Naive thymus-derived CD8-positive, alpha-beta T cell (primary cell): ENCODE data around the gene STKLD1. TPM values are rescaled to one million over a fixed set of nuclear protein-coding genes. Genes with fewer than 3 reads are reported as not detected.
"Not testable (repeated sequence)": the region's sequence is repeated elsewhere in the genome, so short reads cannot be mapped to it uniquely, and the experiment has no call there.

Experiments
- ATAC-seq, 2 donors: fragments of 150-1000 bp; cut with Tn5 transposase in 1 of 2; sonication (Bioruptor Pico), chemical (Tn5 transposase) in 1 of 2; 1 replicate in 1 of 2; 2 replicates in 1 of 2; pipeline ENCODE4 v1.10.0; 2021; ENCODE audit warnings: mild to moderate bottlenecking in 2 of 2, moderate library complexity in 2 of 2
- POLR2A ChIA-PET: fragments of 350-600 bp; sonication (Branson Sonifier 250); formaldehyde crosslinking; loops from one replicate; lab custom pipeline; 2021; ENCODE audit warnings: antibody characterized with exemption; lab: Charles Lee
- DNase-seq, 10 donors: peaks; one replicate each; pipeline versions ENCODE4 v3.0.0 to v3.0.0-alpha.2; 2020 to 2022
- H3K27ac Mint-ChIP-seq, 10 donors: one replicate each; pipeline ENCODE4 v1.8.0; 2020 to 2022; ENCODE audit warnings: mild to moderate bottlenecking in 10 of 10, mixed read lengths in 10 of 10, moderate library complexity in 4 of 10, inconsistent platforms in 1 of 10
- H3K27me3 Mint-ChIP-seq, 5 donors: one replicate each; pipeline ENCODE4 v1.8.0; 2021 to 2022; ENCODE audit warnings: mixed read lengths in 5 of 5
- H3K36me3 Mint-ChIP-seq, 3 donors: one replicate each; pipeline ENCODE4 v1.8.0; 2020 to 2022; ENCODE audit warnings: mixed read lengths in 3 of 3, mild to moderate bottlenecking in 2 of 3, inconsistent platforms in 1 of 3
- H3K4me1 Mint-ChIP-seq, 4 donors: one replicate each; pipeline ENCODE4 v1.8.0; 2021 to 2022; ENCODE audit warnings: mixed read lengths in 4 of 4
- H3K4me3 Mint-ChIP-seq, 10 donors: one replicate each; pipeline ENCODE4 v1.8.0; 2020 to 2022; ENCODE audit warnings: mild to moderate bottlenecking in 10 of 10, mixed read lengths in 10 of 10, moderate library complexity in 6 of 10, inconsistent platforms in 1 of 10
- H3K9me3 Mint-ChIP-seq, 9 donors: one replicate each; pipeline ENCODE4 v1.8.0; 2020 to 2022; ENCODE audit warnings: mixed read lengths in 9 of 9, mild to moderate bottlenecking in 3 of 9, inconsistent platforms in 1 of 9, moderate library complexity in 1 of 9
- polyA plus RNA-seq, 3 donors: library from polyadenylated mRNA; unstranded; fragments of 300-500 nt; fragmentation: Illumina TruSeq; gene quantifications; one replicate each; pipeline ENCODE4 v1.2.3, GENCODE V29; 2021
- total RNA-seq, 8 experiments: library from RNA in 2 of 8; stranded (reverse) in 2 of 8; gene quantifications; one replicate each; pipeline ENCODE4 v1.2.3 and lab custom pipeline; 2021 to 2026

The STKLD1 gene
- total and polyA plus RNA-seq, 5 experiments from 2014 or later, result 0.35 to 2.3 (median 1.3) TPM; not detected in 1

DNA sequence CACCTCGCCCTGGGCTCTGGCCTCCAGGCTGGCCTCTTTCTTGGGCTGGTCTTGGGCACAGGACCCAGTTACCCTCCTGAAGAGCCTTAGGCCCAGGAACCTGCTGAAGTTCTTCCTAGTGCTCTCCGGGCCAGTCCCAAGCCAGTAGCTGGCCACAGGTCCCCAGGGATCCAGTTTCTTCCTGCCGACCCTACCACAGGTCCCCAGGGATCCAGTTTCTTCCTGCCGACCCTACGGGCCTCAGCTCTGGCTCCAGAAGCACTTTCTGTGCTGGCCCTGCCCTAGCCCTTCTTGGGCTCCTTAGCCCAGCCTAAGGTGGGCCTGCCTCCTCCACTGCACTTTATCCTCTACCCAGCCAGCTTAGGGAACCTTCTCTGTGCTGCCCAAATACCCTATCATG lies 65.4 kb downstream of the STKLD1 start:
- no peaks in the 10 kb centered on the region for H3K9me3 Mint-ChIP-seq
- H3K4me3 Mint-ChIP-seq, result no peak overlapping the region
- H3K27me3 Mint-ChIP-seq, result no peaks in the 10 kb centered on the region
- DNase-seq (no peak), ATAC-seq (no peak)
- peak overlapping the region in 4 of 10 donors; percentile 18 to 49 (median 36) for H3K27ac Mint-ChIP-seq
- H3K36me3 Mint-ChIP-seq, result no peaks in the 10 kb centered on the region
- H3K4me1 Mint-ChIP-seq, result peaks cover 0 to 8% (median 1%) of the 10 kb centered on the region in 4 donors
- POLR2A ChIA-PET, result no interaction called here

DNA sequence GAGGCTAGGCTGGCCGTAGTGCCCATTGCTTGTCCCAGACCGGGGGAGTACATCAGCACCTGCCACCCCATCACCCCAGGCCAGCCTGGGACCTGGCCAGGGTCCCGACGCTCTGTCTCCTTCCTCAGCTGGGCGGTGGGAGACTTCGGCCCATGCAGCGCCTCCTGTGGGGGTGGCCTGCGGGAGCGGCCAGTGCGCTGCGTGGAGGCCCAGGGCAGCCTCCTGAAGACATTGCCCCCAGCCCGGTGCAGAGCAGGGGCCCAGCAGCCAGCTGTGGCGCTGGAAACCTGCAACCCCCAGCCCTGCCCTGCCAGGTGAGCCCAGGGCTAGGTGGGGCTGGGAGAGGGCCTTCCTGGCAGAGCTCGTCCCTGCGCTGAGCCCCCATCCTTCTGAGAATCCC lies 67.1 kb downstream of the STKLD1 start:
- H3K36me3 Mint-ChIP-seq, result no peaks in the 10 kb centered on the region
- no peak overlapping the region for H3K4me3 Mint-ChIP-seq
- no peaks in the 10 kb centered on the region for H3K9me3 Mint-ChIP-seq
- POLR2A ChIA-PET, result no interaction called here
- no peaks in the 10 kb centered on the region for H3K27me3 Mint-ChIP-seq
- H3K4me1 Mint-ChIP-seq, result peaks cover 0 to 8% (median 1%) of the 10 kb centered on the region in 4 donors
- no peak for ATAC-seq
- no peak overlapping the region for H3K27ac Mint-ChIP-seq
- no peak for DNase-seq

DNA sequence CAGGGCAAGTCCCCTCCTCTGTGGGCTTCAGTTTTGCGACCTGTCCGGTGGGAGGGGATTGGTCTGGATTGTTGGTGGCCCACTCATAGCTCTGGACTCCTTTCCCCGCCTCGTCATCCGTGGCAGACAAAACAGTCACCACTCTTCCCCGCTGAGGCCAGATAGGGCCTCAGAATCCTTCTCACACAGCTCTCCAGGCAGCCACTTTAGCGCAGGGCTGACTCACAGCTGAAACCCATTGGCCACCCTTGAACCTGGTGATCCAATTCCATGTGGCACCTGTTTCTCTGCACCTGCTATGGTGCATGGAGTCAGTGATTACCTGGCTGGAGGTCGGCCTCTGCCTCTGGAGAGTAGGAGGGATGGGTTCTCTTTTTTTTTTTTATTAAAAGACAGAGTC lies 67.8 kb downstream of the STKLD1 start:
- no peak for ATAC-seq
- Mint-ChIP-seq H3K27ac (no peak overlapping the region), H3K9me3 (no peaks in the 10 kb centered on the region), H3K36me3 (no peaks in the 10 kb centered on the region), H3K4me3 (no peak overlapping the region), H3K27me3 (no peaks in the 10 kb centered on the region), H3K4me1 (peaks cover 0 to 8% (median 1%) of the 10 kb centered on the region in 4 donors)
- POLR2A ChIA-PET, result no interaction called here
- DNase-seq, result no peak

DNA sequence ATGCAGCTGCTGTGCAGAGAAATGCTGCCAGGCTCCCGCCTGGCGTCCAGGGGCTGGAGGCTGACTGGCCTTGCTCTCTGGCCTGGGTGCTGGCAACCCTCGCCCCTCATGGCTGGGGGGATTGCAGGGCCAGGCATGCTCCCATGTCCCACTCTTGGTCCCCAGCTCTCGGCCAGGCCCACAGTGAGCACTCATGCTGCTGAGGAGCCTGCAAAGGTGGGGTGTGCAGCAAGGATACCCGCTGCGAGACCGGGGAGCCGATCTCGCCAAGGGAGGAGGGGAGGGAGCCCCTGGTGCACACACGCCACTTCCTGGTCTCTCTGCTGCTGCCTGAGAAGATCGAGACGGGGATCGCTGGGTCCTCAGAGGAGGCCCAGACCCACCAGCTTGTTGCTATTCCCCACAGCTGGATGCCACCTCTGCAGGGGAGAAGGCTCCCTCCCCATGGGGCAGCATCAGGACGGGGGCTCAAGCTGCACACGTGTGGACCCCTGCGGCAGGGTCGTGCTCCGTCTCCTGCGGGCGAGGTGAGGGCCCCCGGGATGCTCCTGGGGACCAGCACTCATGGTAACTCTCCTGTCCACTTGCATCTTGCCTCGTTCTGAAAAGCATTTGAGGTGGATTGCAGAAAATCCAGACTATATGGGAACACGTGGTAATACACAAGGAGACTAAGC lies 69.3 kb downstream of the STKLD1 start:
- Mint-ChIP-seq H3K4me1 (peaks cover 0 to 7% (median 1%) of the 10 kb centered on the region in 4 donors), H3K4me3 (no peak overlapping the region), H3K27me3 (peaks cover 0 to 2% (median 0%) of the 10 kb centered on the region in 5 donors), H3K9me3 (no peaks in the 10 kb centered on the region), H3K36me3 (no peaks in the 10 kb centered on the region), H3K27ac (no peak overlapping the region)
- ATAC-seq, result no peak
- DNase-seq, result no peak
- POLR2A ChIA-PET, result no interaction called here

DNA sequence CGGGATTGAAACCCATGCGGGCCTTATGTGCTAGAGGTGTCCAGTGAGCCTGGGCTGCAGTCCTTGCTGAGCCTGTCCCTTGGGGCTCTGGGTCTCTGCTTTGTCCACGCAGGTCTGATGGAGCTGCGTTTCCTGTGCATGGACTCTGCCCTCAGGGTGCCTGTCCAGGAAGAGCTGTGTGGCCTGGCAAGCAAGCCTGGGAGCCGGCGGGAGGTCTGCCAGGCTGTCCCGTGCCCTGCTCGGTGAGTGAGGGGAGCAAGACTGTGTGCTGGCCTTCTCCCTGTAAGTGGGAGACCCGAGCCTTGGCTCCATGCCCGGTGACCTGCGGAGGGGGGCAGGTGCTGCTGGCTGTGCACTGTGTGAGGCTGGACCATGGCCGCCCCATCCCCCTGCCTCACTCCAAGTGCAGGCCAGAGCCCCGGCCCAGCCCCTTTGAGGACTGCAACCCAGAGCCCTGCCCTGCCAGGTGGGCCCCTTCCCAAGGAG lies 72.4 kb downstream of the STKLD1 start:
- H3K36me3 Mint-ChIP-seq, result no peaks in the 10 kb centered on the region

DNA sequence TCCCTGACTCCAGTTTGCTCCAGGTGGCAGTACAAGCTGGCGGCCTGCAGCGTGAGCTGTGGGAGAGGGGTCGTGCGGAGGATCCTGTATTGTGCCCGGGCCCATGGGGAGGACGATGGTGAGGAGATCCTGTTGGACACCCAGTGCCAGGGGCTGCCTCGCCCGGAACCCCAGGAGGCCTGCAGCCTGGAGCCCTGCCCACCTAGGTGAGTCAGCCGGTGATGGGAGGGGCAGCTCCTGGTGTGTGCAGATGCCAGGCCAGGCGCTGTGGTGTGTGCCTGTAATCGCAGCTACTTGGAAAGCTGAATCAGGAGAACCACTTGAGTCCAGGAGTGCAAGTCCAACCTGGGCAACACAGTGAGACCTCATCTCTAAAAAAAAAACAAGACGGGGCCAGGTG lies 73.6 kb downstream of the STKLD1 start:
- DNase-seq, result no peak
- Mint-ChIP-seq H3K4me1 (peaks cover 0 to 4% (median 0%) of the 10 kb centered on the region in 4 donors), H3K36me3 (no peaks in the 10 kb centered on the region), H3K4me3 (no peak overlapping the region), H3K27me3 (peaks cover 0 to 2% (median 0%) of the 10 kb centered on the region in 5 donors), H3K27ac (no peak overlapping the region), H3K9me3 (no peaks in the 10 kb centered on the region)
- ATAC-seq, result no peak
- POLR2A ChIA-PET, result no interaction called here

More for the DNA sequence above, 72.4 kb downstream of the STKLD1 start:
- ATAC-seq (no peak), DNase-seq (no peak)
- H3K9me3 Mint-ChIP-seq, result no peaks in the 10 kb centered on the region
- POLR2A ChIA-PET, result no interaction called here
- H3K4me3 Mint-ChIP-seq, result no peak overlapping the region
- peaks cover 0 to 2% (median 0%) of the 10 kb centered on the region in 5 donors for H3K27me3 Mint-ChIP-seq
- peaks cover 0 to 4% (median 0%) of the 10 kb centered on the region in 4 donors for H3K4me1 Mint-ChIP-seq
- no peak overlapping the region for H3K27ac Mint-ChIP-seq

DNA sequence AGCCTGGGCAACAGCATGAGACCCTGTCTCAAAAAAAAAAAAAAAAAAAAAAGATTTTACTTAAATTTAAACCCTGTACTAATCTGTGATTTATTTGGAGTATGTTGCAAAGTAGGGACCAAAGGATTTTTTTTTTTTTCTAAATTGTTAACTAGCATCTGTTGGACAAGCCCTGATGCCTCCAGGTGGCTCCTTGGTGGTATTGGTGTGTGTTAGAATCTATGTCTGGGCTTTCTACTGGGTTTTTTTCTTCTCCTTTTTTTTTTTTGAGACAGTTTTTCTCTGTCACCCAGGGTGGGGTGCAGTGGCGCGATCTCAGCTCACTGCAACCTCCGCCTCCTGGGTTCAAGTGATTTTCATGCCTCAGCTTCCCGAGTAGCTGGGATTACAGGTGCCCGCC lies 75.7 kb downstream of the STKLD1 start:
- H3K27ac Mint-ChIP-seq, ATAC-seq, H3K9me3 Mint-ChIP-seq, POLR2A ChIA-PET, H3K4me3 Mint-ChIP-seq, H3K36me3 Mint-ChIP-seq, H3K27me3 Mint-ChIP-seq, DNase-seq, H3K4me1 Mint-ChIP-seq: not testable (repeated sequence)

DNA sequence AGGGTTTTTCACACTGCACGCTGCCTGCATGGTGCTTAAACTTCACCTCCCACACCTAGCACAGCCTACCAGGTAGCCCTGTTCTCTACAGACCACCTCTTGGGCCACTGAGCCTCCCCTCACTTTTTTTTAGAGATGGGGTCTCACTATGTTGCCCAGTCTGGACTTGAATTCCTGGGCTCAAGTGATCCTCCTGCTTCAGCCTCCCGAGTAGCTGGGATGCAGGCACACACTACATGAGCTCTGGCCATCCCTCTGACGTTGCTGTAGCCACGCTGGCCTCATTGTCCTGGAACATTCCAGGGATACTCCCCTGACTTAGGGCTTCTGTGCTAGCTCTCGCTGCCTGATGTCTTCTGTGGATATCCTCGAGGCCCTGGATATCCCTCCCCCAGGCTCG lies 76.4 kb downstream of the STKLD1 start:
- Mint-ChIP-seq H3K9me3 (no peaks in the 10 kb centered on the region), H3K27me3 (peaks cover 0 to 2% (median 0%) of the 10 kb centered on the region in 5 donors), H3K27ac (no peak overlapping the region), H3K4me1 (peaks cover 0 to 4% (median 0%) of the 10 kb centered on the region in 4 donors), H3K36me3 (no peaks in the 10 kb centered on the region), H3K4me3 (no peak overlapping the region)
- no peak for ATAC-seq
- POLR2A ChIA-PET, result no interaction called here
- no peak for DNase-seq

DNA sequence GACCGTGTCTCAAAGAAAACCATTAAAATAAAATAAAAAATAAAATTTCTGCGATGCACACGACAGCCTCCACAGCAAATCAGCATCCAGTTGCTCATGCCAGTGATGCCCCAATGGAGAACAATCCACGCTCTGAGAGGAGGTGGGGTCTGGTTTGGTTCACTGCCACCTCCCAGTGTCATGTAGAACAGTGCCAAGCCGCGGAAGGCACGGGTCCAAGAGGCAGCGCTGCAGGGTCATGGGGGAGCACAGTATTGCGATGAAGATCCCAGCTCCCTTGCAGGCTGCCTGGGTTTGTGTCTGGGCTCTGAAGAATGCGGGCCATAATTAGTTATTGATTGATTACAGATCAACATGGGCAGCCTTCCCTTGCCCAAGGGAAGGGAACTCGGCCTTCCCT lies 77.5 kb downstream of the STKLD1 start:
- peaks cover 0 to 2% (median 0%) of the 10 kb centered on the region in 5 donors for H3K27me3 Mint-ChIP-seq
- ATAC-seq, result no peak
- no peak overlapping the region for H3K4me3 Mint-ChIP-seq
- no peaks in the 10 kb centered on the region for H3K36me3 Mint-ChIP-seq
- H3K27ac Mint-ChIP-seq, result no peak overlapping the region
- POLR2A ChIA-PET, result no interaction called here
- peaks cover 0 to 5% (median 1%) of the 10 kb centered on the region in 4 donors for H3K4me1 Mint-ChIP-seq
- no peak for DNase-seq
- H3K9me3 Mint-ChIP-seq, result no peaks in the 10 kb centered on the region

DNA sequence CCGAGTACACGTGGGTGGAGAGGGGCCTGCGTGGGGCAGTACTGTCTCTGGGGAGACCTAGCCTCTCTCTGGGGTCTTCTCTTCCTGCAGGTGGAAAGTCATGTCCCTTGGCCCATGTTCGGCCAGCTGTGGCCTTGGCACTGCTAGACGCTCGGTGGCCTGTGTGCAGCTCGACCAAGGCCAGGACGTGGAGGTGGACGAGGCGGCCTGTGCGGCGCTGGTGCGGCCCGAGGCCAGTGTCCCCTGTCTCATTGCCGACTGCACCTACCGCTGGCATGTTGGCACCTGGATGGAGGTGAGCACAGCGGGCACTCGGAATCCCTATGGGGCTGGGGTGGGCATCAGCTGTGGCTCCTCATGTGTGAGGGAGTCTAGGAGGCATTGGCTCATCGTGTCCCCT lies 78.2 kb downstream of the STKLD1 start:
- H3K4me3 Mint-ChIP-seq, result no peak overlapping the region
- H3K9me3 Mint-ChIP-seq, result no peaks in the 10 kb centered on the region
- no peaks in the 10 kb centered on the region for H3K36me3 Mint-ChIP-seq
- H3K4me1 Mint-ChIP-seq, result peaks cover 0 to 12% (median 4%) of the 10 kb centered on the region in 4 donors
- POLR2A ChIA-PET, result no interaction called here
- H3K27ac Mint-ChIP-seq, result peak overlapping the region in 1 of 10 donors; percentile 38
- H3K27me3 Mint-ChIP-seq, result no peaks in the 10 kb centered on the region
- DNase-seq (no peak), ATAC-seq (no peak)

DNA sequence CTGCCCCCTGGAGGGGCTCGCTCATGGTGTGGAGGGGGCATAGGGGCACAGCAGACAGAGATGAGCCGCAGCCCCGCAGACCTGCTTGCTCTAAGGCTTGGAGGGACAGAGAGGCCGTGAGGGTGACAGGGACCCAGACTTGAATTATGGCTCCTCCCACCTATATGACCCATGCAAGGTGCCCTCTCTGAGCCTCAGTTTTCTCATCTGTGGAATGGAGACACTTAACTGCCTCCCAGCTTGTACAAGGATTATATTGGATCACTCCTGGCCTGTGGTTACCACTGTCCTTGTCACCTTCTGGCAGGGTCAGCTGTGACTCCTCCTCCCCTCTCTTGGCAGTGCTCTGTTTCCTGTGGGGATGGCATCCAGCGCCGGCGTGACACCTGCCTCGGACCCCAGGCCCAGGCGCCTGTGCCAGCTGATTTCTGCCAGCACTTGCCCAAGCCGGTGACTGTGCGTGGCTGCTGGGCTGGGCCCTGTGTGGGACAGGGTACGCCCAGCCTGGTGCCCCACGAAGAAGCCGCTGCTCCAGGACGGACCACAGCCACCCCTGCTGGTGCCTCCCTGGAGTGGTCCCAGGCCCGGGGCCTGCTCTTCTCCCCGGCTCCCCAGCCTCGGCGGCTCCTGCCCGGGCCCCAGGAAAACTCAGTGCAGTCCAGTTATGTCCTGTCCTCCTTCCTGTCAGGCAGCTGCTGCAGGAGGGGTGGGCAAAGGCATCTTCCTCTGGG lies 78.9 kb downstream of the STKLD1 start:
- peaks cover 2 to 13% (median 7%) of the 10 kb centered on the region in 4 donors for H3K4me1 Mint-ChIP-seq
- H3K27ac Mint-ChIP-seq, result no peak overlapping the region
- ATAC-seq (no peak), DNase-seq (no peak)
- no peaks in the 10 kb centered on the region for H3K9me3 Mint-ChIP-seq
- no peaks in the 10 kb centered on the region for H3K27me3 Mint-ChIP-seq
- H3K4me3 Mint-ChIP-seq, result no peak overlapping the region
- POLR2A ChIA-PET, result no interaction called here
- H3K36me3 Mint-ChIP-seq, result no peaks in the 10 kb centered on the region
